ENCODE measurements around the gene HLX. TPM values are rescaled to one million over a fixed set of nuclear protein-coding genes. Genes with fewer than 3 reads are reported as not detected.

The HLX gene
- total RNA-seq, 8 experiments from 2014 or later: 0.22 to 1.1 (median 0.41) TPM

DNA sequence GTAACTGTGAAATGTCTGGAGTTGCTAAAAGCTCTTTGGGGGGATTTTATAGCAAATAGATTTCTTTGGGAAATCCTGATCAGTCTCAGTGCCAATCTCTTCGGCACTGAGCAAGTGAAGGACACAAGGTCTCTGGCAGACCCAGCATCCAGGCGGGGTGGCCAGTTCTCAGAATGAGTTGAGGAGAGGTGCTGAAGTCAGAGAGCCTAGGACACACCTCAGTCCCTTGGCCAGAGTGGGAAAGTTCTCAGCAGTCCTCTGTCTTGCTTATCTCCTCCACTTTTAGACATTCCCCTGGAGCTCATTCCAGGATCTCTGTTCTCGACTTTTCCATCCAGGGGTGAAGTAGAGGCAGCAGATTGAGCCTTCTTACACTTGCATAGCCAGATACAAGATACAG lies 6.7 kb downstream of the HLX start:
- Histone ChIP-seq H3K4me3 (no peak overlapping the region), H3K27ac (no peak overlapping the region), H3K4me1 (replicated peaks in 1 of 2) (peaks cover 3 to 14% of the 10 kb centered on the region in 2 donors)
- in situ Hi-C loops (cut with MboI; ENCODE audit: low pct_unique_long_range_greater_than_20kb in 2 of 9, low sequenced_read_pairs in 9 of 9, unreplicated experiment in 9 of 9): loop anchor here in 2 of 9 experiments (25.0 kb wide), 2 partner anchors 326 to 1576 kb away; no protein-coding TSS in a partner anchor
- 0 to 78% (median 42%) methylated on average over 1 to 3 of the region's 3 CpGs; no CpG with 5 or more reads in 2 of the 10 experiments for WGBS, 10 experiments
- ATAC-seq (replicated peaks in 6 of 8): no peak

- Histone ChIP-seq H3K27ac (no peak overlapping the region), H3K4me3 (no peak overlapping the region), H3K4me1 (replicated peaks in 1 of 2) (peaks cover 3 to 14% of the 10 kb centered on the region in 2 donors)
- in situ Hi-C loops (cut with MboI; ENCODE audit: low pct_unique_long_range_greater_than_20kb in 2 of 9, low sequenced_read_pairs in 9 of 9, unreplicated experiment in 9 of 9): loop anchor here in 2 of 9 experiments (25.0 kb wide), 2 partner anchors 326 to 1576 kb away; no protein-coding TSS in a partner anchor
- 0 to 80% (median 32%) methylated on average over 1 to 15 of the region's 26 CpGs for WGBS, 10 experiments
- no peak for ATAC-seq (replicated peaks in 6 of 8)
These were observed 7.4 kb downstream of the HLX start for GRCh38 chr1:220886470-220887201.

DNA sequence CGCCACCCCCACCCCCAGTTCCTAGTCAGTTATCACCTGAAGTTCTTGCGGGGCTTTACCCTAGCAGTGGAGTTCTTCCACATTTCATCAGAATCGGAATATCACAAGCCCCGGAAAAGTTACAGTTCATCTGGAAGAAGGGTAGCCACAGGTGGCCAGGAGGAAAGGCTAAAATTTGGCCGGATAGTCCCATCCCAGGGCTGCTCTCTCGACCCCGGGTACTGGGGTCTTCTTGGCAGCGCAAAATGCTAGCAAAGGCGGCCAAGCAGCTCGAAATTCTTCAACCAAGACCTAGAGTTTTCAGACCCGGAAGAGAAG lies 7.9 kb downstream of the HLX start:
- WGBS, 10 experiments: 0 to 30% (median 9%) methylated on average over 1 to 11 of the region's 11 CpGs; no CpG with 5 or more reads in 3 of the 10 experiments
- in situ Hi-C loops (cut with MboI; ENCODE audit: low pct_unique_long_range_greater_than_20kb in 2 of 9, low sequenced_read_pairs in 9 of 9, unreplicated experiment in 9 of 9): loop anchor here in 2 of 9 experiments (25.0 kb wide), 2 partner anchors 325 to 1575 kb away; no protein-coding TSS in a partner anchor
- H3K4me1 ChIP-seq (replicated peaks in 1 of 2): peaks cover 3 to 14% of the 10 kb centered on the region in 2 donors
- ATAC-seq (replicated peaks in 6 of 8): no peak
- no peak overlapping the region for H3K4me3 ChIP-seq
- H3K27ac ChIP-seq: no peak overlapping the region

DNA sequence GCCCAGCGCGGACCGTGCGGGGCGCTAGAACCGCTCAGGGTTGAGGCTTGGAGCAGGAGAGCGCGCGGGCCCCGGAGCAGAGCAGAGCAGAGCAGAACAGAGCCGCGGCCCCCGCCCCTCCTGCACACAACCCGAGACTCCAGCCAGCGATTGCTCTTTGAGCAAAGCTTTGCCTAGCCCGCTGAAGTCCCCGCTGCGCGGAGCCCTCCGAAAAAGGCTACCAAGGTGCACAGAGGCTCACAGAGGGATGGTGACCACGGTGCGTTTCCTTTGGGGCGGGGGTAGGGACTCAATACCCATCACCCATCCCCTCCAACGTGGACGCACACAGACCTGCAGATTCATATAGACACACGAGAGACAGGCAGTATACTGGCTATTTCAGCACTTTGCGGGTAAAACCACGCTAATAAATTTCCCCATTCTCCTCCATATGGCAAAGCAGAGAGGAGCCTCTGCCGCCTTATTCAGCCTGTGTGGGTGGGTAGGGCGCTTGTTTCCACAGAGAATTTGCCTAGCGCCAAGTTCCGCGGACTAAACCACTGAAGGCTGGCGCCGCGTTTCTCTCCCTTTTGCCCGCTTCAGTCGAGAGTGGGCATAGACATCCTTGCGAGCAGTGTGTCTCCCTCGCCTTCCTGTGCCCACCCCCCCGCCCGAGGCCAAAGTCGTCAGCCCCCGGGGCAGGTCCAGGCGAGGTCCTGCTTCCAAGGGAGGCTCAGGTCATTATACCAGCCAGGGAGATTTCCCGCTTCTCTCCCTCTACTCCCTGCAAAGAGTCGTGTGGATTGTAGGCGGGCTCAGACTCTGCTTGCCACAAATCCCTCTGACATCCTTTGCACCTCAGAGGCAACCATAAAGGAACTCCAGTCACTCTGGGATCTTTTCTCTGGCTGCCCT lies 8.5 kb downstream of the HLX start:
- 0 to 48% (median 3%) methylated on average over 1 to 27 of the region's 48 CpGs; no CpG with 5 or more reads in 1 of the 10 experiments for WGBS, 10 experiments
- Histone ChIP-seq H3K27ac (no peak overlapping the region), H3K4me1 (replicated peaks in 1 of 2) (peaks cover 3 to 14% of the 10 kb centered on the region in 2 donors), H3K4me3 (peak overlapping the region in 2 of 5 donors; percentile 8 to 22)
- in situ Hi-C loops (cut with MboI; ENCODE audit: low pct_unique_long_range_greater_than_20kb in 2 of 9, low sequenced_read_pairs in 9 of 9, unreplicated experiment in 9 of 9): loop anchor here in 2 of 9 experiments (25.0 kb wide), 2 partner anchors 325 to 1575 kb away; no protein-coding TSS in a partner anchor
- peak in 5 of 8 experiments; percentile 47 to 71 (median 56) for ATAC-seq (replicated peaks in 6 of 8)

DNA sequence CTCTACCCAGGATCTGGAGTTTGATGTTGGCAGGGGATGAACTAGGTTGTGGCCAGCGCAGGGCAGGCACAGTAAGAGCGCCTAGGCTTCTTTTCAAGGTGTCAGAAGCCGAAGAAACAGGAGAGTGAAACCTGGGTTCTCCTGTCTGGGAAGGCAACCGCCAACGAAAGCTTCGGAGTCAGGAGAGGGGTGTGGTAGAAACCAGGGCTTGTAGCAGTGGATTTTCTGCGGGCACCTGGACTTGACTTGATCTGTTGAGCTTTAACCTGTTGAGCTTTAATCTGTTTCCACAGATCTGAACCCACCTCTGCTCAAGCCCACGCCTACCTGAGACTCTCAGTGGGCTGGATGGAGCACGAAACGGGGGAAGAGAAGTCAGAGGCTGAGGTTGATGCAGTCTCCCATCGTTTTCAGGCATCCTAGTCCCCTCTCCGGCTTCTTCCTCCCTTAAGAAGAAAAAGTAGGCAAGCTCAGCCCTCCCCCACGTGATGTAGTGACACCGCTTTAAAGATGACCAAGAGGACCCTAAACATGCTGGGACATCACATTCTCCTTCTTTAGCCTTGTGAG lies 9.3 kb downstream of the HLX start:
- H3K4me3 ChIP-seq: no peak overlapping the region
- WGBS, 10 experiments: 5 to 87% (median 28%) methylated on average over 1 to 14 of the region's 14 CpGs; no CpG with 5 or more reads in 1 of the 10 experiments
- no peak for ATAC-seq (replicated peaks in 6 of 8)

DNA sequence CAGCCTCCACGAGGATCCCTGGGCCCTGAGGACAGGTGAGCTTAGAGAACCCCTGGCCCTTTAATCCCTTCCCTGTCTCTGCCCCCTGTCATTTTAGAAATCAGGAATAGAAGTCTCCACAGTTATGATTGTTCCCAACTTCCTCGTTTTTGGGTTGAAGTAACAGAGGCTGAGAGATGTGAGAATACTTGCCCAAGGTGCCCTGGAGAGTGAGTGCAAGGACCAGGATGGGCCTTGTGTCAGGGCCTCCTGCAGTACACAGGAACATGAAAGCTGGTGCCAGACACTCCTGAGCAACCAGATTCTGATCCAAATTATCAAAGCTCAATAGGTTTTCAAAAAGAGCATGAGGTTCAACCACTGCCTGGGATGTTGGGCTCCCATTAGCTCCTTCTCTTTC lies 10.1 kb downstream of the HLX start:
- no peak overlapping the region for H3K4me3 ChIP-seq
- in situ Hi-C loops (cut with MboI; ENCODE audit: low pct_unique_long_range_greater_than_20kb in 2 of 9, low sequenced_read_pairs in 9 of 9, unreplicated experiment in 9 of 9): loop anchor here in 2 of 9 experiments (25.0 kb wide), 2 partner anchors 323 to 1573 kb away; no protein-coding TSS in a partner anchor
- 0 to 35% (median 0%) methylated on average over 1 to 2 of the region's 2 CpGs; no CpG with 5 or more reads in 3 of the 10 experiments for WGBS, 10 experiments
- H3K27ac ChIP-seq: no peak overlapping the region
- peaks cover 7 to 14% of the 10 kb centered on the region in 2 donors for H3K4me1 ChIP-seq (replicated peaks in 1 of 2)
- no peak for ATAC-seq (replicated peaks in 6 of 8)

More for the DNA sequence above, 9.3 kb downstream of the HLX start:
- H3K27ac ChIP-seq: no peak overlapping the region
- in situ Hi-C loops (cut with MboI; ENCODE audit: low pct_unique_long_range_greater_than_20kb in 2 of 9, low sequenced_read_pairs in 9 of 9, unreplicated experiment in 9 of 9): loop anchor here in 2 of 9 experiments (25.0 kb wide), 2 partner anchors 324 to 1574 kb away; no protein-coding TSS in a partner anchor
- H3K4me1 ChIP-seq (replicated peaks in 1 of 2): peaks cover 3 to 14% of the 10 kb centered on the region in 2 donors

DNA sequence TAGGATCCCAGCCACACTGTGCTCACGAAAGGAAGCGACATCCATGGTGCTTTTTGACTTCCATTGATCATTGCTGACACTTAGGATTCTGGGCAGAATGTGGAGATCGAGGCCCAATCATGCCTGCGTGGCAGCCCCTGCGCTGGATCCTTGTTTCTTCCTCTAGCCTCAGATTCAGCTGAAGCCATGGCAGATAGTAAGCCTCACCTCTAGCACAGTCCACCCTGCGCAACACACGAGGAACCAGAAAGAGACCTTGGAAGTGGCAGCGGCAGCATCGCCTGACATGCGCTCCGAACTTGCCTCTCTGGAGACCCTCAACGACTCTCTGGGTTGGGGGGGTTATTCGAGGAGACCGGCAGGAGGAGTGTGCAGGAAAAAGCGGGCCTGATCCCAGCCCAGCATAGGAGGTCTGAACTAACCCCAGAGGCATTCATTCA lies 10.6 kb downstream of the HLX start:
- 2 to 100% (median 45%) methylated on average over 1 to 14 of the region's 15 CpGs; no CpG with 5 or more reads in 2 of the 10 experiments for WGBS, 10 experiments
- Histone ChIP-seq H3K4me1 (replicated peaks in 1 of 2) (peaks cover 4 to 10% of the 10 kb centered on the region in 2 donors), H3K4me3 (no peak overlapping the region), H3K27ac (no peak overlapping the region)
- no peak for ATAC-seq (replicated peaks in 6 of 8)
- in situ Hi-C loops (cut with MboI; ENCODE audit: low pct_unique_long_range_greater_than_20kb in 2 of 9, low sequenced_read_pairs in 9 of 9, unreplicated experiment in 9 of 9): loop anchor here in 2 of 9 experiments (25.0 kb wide), 2 partner anchors 322 to 1572 kb away; no protein-coding TSS in a partner anchor

DNA sequence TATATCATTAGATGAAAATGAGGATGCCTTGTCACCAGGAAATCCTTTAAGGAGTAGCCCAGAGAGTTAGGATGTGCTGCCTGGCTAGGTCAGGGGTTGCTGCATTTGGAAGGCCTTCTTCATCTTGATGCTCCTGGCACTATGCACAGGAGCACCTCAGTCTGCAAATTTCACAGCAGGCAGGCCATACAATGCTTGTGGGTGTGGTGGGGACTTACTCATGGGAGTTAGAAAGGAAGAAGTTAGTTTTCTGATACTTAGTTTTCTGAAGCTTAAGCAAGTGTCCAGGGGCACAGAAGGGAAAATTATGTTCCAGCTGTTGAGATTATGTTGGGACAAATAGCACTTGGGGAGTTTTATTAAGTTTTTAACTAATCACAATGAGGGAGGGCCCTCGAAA lies 11.4 kb downstream of the HLX start:
- in situ Hi-C loops (cut with MboI; ENCODE audit: low pct_unique_long_range_greater_than_20kb in 2 of 9, low sequenced_read_pairs in 9 of 9, unreplicated experiment in 9 of 9): loop anchor here in 2 of 9 experiments (25.0 kb wide), 2 partner anchors 322 to 1572 kb away; no protein-coding TSS in a partner anchor
- Histone ChIP-seq H3K4me3 (no peak overlapping the region), H3K4me1 (replicated peaks in 1 of 2) (peaks cover 4 to 9% of the 10 kb centered on the region in 2 donors), H3K27ac (no peak overlapping the region)
- no peak for ATAC-seq (replicated peaks in 6 of 8)
- 25 to 60% (median 33%) methylated on average over 1 of the region's 1 CpG; no CpG with 5 or more reads in 7 of the 10 experiments for WGBS, 10 experiments

- WGBS, 10 experiments: 0 to 92% (median 5%) methylated on average over 1 to 42 of the region's 47 CpGs; no CpG with 5 or more reads in 3 of the 10 experiments
- no peak overlapping the region for H3K27ac ChIP-seq
- H3K4me1 ChIP-seq (replicated peaks in 1 of 2): peaks cover 4 to 9% of the 10 kb centered on the region in 2 donors
- in situ Hi-C loops (cut with MboI; ENCODE audit: low pct_unique_long_range_greater_than_20kb in 2 of 9, low sequenced_read_pairs in 9 of 9, unreplicated experiment in 9 of 9): loop anchor here in 2 of 9 experiments (25.0 kb wide), 2 partner anchors 321 to 1571 kb away; no protein-coding TSS in a partner anchor
- ATAC-seq (replicated peaks in 6 of 8): no peak
- H3K4me3 ChIP-seq: no peak overlapping the region
These were observed 12.2 kb downstream of the HLX start for GRCh38 chr1:220891224-220892085.

DNA sequence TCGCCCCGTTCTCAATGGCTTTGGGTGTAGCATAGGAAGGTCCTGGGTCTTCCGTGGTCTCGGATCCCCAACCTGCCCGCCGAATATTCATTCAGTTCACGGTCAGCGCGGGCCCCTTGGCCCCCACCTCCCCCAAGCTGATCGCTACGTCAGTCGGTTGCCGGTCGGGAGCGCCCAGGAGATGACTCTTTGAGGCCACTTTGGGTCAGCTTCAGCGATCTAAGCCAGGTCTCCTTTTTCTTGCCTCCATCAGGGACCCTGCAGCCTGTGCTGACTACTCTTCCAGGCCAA lies 12.8 kb downstream of the HLX start:
- in situ Hi-C loops (cut with MboI; ENCODE audit: low pct_unique_long_range_greater_than_20kb in 2 of 9, low sequenced_read_pairs in 9 of 9, unreplicated experiment in 9 of 9): loop anchor here in 2 of 9 experiments (25.0 kb wide), 2 partner anchors 320 to 1570 kb away; no protein-coding TSS in a partner anchor
- 0 to 67% (median 1%) methylated on average over 2 to 14 of the region's 16 CpGs; no CpG with 5 or more reads in 7 of the 10 experiments for WGBS, 10 experiments

GRCh38 chr1:220892997-220893700 lies 13.9 kb downstream of the HLX start:
- in situ Hi-C loops (cut with MboI; ENCODE audit: low pct_unique_long_range_greater_than_20kb in 2 of 9, low sequenced_read_pairs in 9 of 9, unreplicated experiment in 9 of 9): loop anchor here in 2 of 9 experiments (25.0 kb wide), 2 partner anchors 319 to 1569 kb away; no protein-coding TSS in a partner anchor
- no peak for ATAC-seq (replicated peaks in 6 of 8)
- H3K27ac ChIP-seq: no peak overlapping the region
- no peak overlapping the region for H3K4me3 ChIP-seq
- WGBS, 10 experiments: 7 to 64% (median 35%) methylated on average over 4 to 18 of the region's 18 CpGs
- peaks cover 0 to 4% of the 10 kb centered on the region in 2 donors for H3K4me1 ChIP-seq (replicated peaks in 1 of 2)

More for the DNA sequence above, 12.8 kb downstream of the HLX start:
- ATAC-seq (replicated peaks in 6 of 8): no peak
- Histone ChIP-seq H3K4me1 (replicated peaks in 1 of 2) (peaks cover 4 to 9% of the 10 kb centered on the region in 2 donors), H3K4me3 (no peak overlapping the region), H3K27ac (no peak overlapping the region)
